Medulla oblongata (tissue), 1 donor: Measurements from ENCODE around the gene FXR2.
A peak's percentile ranks its signal among the peaks of the same experiment; 100 is the strongest.
"Not testable (repeated sequence)": the region's sequence is repeated elsewhere in the genome, so short reads cannot be mapped to it uniquely, and the experiment has no call there.

Experiments
- DNase-seq: peaks from one replicate; pipeline ENCODE4 v3.0.0-alpha.2; 2015; ENCODE audit errors: extremely low spot score

Gene FXR2

GRCh38 chr17:7614425-7615264 is at the start of gene FXR2:
FXR2 (minus strand) TSS chr17:7614897; CDS start chr17:7614532, 365 bp downstream.
- peak; percentile 100 for DNase-seq

GRCh38 chr17:7656958-7657609 is 42.4 kb upstream of the FXR2 start:
- DNase-seq: peak; percentile 85

- no peak for DNase-seq
Measured at GRCh38 chr17:7655541-7655840, 40.8 kb upstream of the FXR2 start.

- DNase-seq: no peak
Measured at GRCh38 chr17:7654832-7655540, 40.3 kb upstream of the FXR2 start.

GRCh38 chr17:7652388-7653356 is 38.0 kb upstream of the FXR2 start:
- peak; percentile 37 for DNase-seq

GRCh38 chr17:7651665-7652387 is 37.1 kb upstream of the FXR2 start:
- DNase-seq: peak; percentile 56

- no peak for DNase-seq
Measured at GRCh38 chr17:7651097-7651664, 36.5 kb upstream of the FXR2 start.

- peak; percentile 78 for DNase-seq
Measured at GRCh38 chr17:7650509-7651096, 35.9 kb upstream of the FXR2 start, which contains the start of gene ATP1B2. ATP1B2 (plus strand) TSS chr17:7650926; CDS start chr17:7651519, 593 bp downstream.

- no peak for DNase-seq
Measured at GRCh38 chr17:7647018-7647417, 32.3 kb upstream of the FXR2 start.

GRCh38 chr17:7646457-7646856 is 31.8 kb upstream of the FXR2 start:
- DNase-seq: no peak

GRCh38 chr17:7644775-7645174 is 30.1 kb upstream of the FXR2 start:
- no peak for DNase-seq

- not testable (repeated sequence) for DNase-seq
Measured at GRCh38 chr17:7641635-7642034, 26.9 kb upstream of the FXR2 start.

GRCh38 chr17:7640783-7641182 is 26.1 kb upstream of the FXR2 start:
- no peak for DNase-seq

- no peak for DNase-seq
Measured at GRCh38 chr17:7636163-7636562, 21.5 kb upstream of the FXR2 start.

- DNase-seq: peak; percentile 78
Measured at GRCh38 chr17:7634384-7634783, 19.7 kb upstream of the FXR2 start.

GRCh38 chr17:7633093-7633492 is 18.4 kb upstream of the FXR2 start:
- DNase-seq: no peak

- no peak for DNase-seq
Measured at GRCh38 chr17:7632492-7632894, 17.8 kb upstream of the FXR2 start.

- no peak for DNase-seq
Measured at GRCh38 chr17:7631398-7632380, 17.0 kb upstream of the FXR2 start.
